H54 (cell line): ENCODE data around the gene ORM2.

Experiments
- DNase-seq: peaks from one replicate; pipeline ENCODE4 v3.0.0; 2011; ENCODE audit warnings: low spot score, mixed read lengths; ENCODE audit not compliant: insufficient read length
- FAIRE-seq: peaks from 3 replicates; lab custom pipeline; 2011; peaks lifted over from hg19 to GRCh38; lab: Jason Lieb, UNC
- POLR2A ChIP-seq: IDR thresholded peaks from 2 replicates; pipeline ENCODE4 v1.6.1; 2011; ENCODE audit warnings: low read depth, mild to moderate bottlenecking, low read length

ORM2 gene

GRCh38 chr9:114341152-114341830 lies 11.6 kb downstream of the ORM2 start:
- DNase-seq (no peak), FAIRE-seq (no peak)
- TF ChIP-seq POLR2A = no peak

- DNase-seq (no peak), FAIRE-seq (no peak)
- TF ChIP-seq POLR2A = no peak
Observed at GRCh38 chr9:114341991-114342390, 12.3 kb downstream of the ORM2 start.

GRCh38 chr9:114342755-114343440 lies 13.2 kb downstream of the ORM2 start:
- DNase-seq = no peak
- no peak for TF ChIP-seq POLR2A
- FAIRE-seq = no peak

DNA sequence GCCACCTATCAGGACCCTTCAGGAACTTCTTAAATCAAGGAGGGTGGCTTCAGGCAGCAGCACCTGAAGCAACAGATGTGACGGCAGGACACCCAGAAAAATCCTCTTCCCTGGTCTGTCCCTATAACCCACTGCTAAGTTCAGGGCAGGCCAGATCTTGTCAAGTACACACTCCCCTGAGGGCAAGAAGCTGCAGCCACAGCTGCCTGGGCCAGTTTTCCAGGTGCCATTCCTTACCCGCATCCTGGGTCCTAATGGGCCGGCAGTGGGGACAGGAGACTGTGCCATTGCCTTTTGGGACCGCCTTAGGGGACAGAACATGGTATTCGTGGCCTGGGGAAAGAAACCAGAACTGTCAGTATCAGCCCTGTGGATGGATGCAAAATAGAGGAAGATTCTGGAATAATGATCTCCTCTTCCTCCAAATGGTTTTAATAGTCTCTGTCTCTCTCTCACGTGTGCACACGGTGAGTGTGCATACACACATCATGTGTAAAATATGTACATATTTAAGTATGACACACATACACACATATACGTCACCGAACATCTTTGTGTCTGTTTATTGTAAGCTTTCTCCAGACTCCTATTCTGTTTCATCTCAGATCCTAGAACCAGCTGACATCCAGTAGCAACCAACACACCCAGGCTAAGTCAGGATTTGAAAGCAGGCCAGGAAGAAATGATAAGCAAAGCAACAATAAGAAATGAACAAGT lies 14.0 kb downstream of the ORM2 start:
- FAIRE-seq (no peak), DNase-seq (no peak)
- no peak for TF ChIP-seq POLR2A

DNA sequence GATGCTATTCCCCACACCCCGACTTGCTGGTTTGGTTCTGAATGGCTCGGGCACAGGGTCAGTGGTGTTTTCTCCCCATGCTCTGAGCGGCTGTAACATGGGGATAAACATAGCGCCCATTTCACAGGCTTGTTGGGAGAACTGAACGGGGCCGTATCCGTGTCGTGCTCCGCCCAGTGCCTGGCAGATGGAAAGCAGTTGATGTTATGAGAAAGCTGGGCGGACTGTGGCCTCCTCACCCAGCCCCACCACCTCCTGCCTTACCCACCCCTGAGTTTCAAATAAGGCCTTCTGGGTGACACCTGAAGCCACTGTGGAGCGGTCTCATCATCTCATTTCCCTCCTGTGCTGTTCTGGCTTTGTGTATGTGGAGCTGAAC lies 14.5 kb downstream of the ORM2 start:
- no peak for TF ChIP-seq POLR2A
- no peak for FAIRE-seq
- DNase-seq = no peak

DNA sequence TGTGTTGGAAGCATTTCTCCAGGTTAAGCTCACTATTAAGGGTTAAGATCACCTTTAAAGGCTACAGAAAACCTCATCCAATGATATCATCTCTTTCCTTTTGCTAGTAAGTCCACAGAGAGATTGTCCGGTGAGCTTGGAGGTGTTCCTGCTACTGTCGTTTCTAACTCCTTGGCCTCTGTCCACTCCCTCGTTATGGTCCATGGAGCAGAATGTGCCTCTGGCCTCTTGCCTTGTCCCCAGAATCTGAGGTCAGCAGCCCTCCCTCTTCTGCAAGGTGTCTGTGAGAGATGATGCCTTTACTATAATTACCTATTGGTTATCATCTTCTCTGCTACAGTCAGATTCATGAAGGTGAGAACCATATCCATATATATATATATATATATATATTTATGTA lies 15.0 kb downstream of the ORM2 start:
- no peak for TF ChIP-seq POLR2A

GRCh38 chr9:114345493-114346065 lies 15.9 kb downstream of the ORM2 start:
- TF ChIP-seq POLR2A = no peak
- DNase-seq = no peak

More for the DNA sequence above, 15.0 kb downstream of the ORM2 start:
- FAIRE-seq = no peak
- DNase-seq = no peak

DNA sequence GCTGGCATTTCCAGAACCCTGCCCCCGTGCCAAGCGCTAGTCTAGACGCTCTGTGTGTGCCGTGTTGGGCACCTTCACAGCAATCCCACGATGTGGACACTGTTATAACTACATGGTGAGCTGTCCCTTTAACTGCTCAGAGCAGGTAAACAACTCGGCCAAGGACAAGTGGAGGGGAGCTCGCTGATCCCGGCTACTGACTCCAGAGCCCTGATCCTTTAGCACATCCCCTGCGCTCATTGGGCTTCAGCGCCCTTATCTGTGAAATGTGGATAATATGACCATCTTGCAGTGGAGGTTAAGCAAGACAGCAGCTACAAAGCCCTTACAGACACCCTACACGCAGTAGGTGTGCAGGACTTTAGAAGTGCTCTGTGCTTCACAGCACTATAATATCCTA lies 16.5 kb downstream of the ORM2 start:
- TF ChIP-seq POLR2A = no peak
- DNase-seq (no peak), FAIRE-seq (no peak)

More at GRCh38 chr9:114345493-114346065, 15.9 kb downstream of the ORM2 start:
- FAIRE-seq = no peak

- FAIRE-seq (no peak), DNase-seq (no peak)
- no peak for TF ChIP-seq POLR2A
Observed at GRCh38 chr9:114347675-114348074, 18.0 kb downstream of the ORM2 start.

DNA sequence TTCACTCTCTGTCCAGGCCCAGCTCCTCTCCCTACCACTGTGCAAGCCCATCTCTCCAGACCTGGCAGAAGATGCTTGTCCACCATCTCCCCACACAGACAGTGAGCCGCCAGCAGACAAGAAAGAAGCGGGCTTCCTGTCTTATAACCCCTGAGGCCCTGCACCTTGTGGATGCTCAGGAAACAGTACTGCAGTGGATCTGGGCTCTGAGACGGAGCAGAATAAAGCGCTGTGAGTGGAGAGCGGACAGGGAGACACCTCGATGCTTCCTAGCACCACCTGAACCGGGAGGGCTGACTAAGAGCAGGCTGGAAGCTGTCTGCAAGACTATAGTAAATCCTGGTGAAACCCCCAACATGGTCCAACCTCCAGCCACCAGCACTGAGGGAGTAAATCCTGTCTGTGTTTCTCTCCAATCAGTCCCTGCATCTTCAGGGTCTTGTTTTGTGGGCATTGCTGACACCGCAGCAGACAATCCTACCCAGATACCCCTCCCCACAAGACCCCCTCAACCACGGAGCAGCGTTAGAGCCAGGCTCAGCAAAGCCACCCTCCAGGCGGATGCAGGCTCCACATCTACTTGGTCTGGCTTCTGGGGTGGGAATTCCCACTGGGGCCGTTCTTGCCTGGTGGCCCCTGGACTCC lies 18.7 kb downstream of the ORM2 start:
- FAIRE-seq (no peak), DNase-seq (no peak)
- no peak for TF ChIP-seq POLR2A

GRCh38 chr9:114348906-114349482 lies 19.3 kb downstream of the ORM2 start:
- FAIRE-seq = peak; percentile 99
- peak; percentile 90 for DNase-seq
- no peak for TF ChIP-seq POLR2A

- TF ChIP-seq POLR2A = no peak
- no peak for DNase-seq
- FAIRE-seq = no peak
Observed at GRCh38 chr9:114349713-114350480, 20.2 kb downstream of the ORM2 start.
